Measurements from ENCODE around the gene RALA. TPM values are rescaled to one million over a fixed set of nuclear protein-coding genes. Genes with fewer than 3 reads are reported as not detected.

Gene RALA
- total and polyA plus RNA-seq, 2 experiments from 2014 or later, result 43.5 to 231 TPM

- TF ChIP-seq ZNF462 (CRISPR knock-in tag; IDR thresholded peaks at IDR 0.05) (no peak), JUNB (IDR thresholded peaks at IDR 0.05; ENCODE audit: unreplicated experiment) (no peak), ETS1 (IDR thresholded peaks at IDR 0.05) (no peak), EZH2 (IDR thresholded peaks at IDR 0.05; ENCODE audit: low read depth, unreplicated experiment) (no peak), EZH2phosphoT487 (IDR thresholded peaks at IDR 0.05; ENCODE audit: unreplicated experiment) (no peak)
Measured at GRCh38 chr7:39670934-39671333, 47.6 kb downstream of the RALA start (continued).

- Histone ChIP-seq H3F3A (replicated peaks; ENCODE audit: low read depth) (no peaks in the 10 kb centered on the region), H3K4me3 (no peak overlapping the region), H2AFZ (no peak overlapping the region), H3K27me3 (ENCODE audit: insufficient read depth) (no peaks in the 10 kb centered on the region), H3K9me2 (ENCODE audit: insufficient read depth) (no peaks in the 10 kb centered on the region), H3K27ac (ENCODE audit: low read depth) (no peak overlapping the region), H3K79me2 (replicated peaks; ENCODE audit: insufficient read depth) (peaks cover 87% of the 10 kb centered on the region), H4K20me1 (replicated peaks; ENCODE audit: insufficient read depth) (0 out of 2 replicates have a peak, but pooled peaks cover 8% of the 10 kb centered on the region), H3K36me3 (ENCODE audit: insufficient read depth) (no peaks in the 10 kb centered on the region), H3K4me1 (ENCODE audit: insufficient read depth) (peaks cover 8% of the 10 kb centered on the region; the same call in 1 of the 2 replicates), H3K4me2 (no peak overlapping the region)
- Mint-ChIP-seq H3K27me3 (ENCODE audit: insufficient read depth, low read depth, poor library complexity) (peaks cover 2% of the 10 kb centered on the region), H3K9me3 (peaks cover 7% of the 10 kb centered on the region), H3K36me3 (ENCODE audit: low read depth) (peaks cover 21% of the 10 kb centered on the region), H3K27ac (no peak overlapping the region), H3K4me3 (no peak overlapping the region), H3K4me1 (peaks cover 7% of the 10 kb centered on the region)
- ATAC-seq (no peak), DNase-seq (ENCODE audit: low spot score) (no peak)
- TF ChIP-seq ZNF331 (CRISPR knock-in tag; IDR thresholded peaks at IDR 0.05; ENCODE audit: low read depth) (no peak), NANOG (IDR thresholded peaks at IDR 0.05; ENCODE audit: borderline replicate concordance) (no peak), ZNF462 (CRISPR knock-in tag; IDR thresholded peaks at IDR 0.05) (no peak)
Measured at GRCh38 chr7:39672176-39672575, 48.8 kb downstream of the RALA start.

Data from GM23338 (cell line).